HG03565 (cell line): ENCODE results near the gene OVOL1.

ENCODE experiments used
- ATAC-seq: cut with Tn5 transposase; IDR thresholded peaks from one replicate; pipeline ENCODE4 v1.9.1; 2021; ENCODE audit warnings: mild to moderate bottlenecking, moderate library complexity; ENCODE audit not compliant: unreplicated experiment

OVOL1 gene

DNA sequence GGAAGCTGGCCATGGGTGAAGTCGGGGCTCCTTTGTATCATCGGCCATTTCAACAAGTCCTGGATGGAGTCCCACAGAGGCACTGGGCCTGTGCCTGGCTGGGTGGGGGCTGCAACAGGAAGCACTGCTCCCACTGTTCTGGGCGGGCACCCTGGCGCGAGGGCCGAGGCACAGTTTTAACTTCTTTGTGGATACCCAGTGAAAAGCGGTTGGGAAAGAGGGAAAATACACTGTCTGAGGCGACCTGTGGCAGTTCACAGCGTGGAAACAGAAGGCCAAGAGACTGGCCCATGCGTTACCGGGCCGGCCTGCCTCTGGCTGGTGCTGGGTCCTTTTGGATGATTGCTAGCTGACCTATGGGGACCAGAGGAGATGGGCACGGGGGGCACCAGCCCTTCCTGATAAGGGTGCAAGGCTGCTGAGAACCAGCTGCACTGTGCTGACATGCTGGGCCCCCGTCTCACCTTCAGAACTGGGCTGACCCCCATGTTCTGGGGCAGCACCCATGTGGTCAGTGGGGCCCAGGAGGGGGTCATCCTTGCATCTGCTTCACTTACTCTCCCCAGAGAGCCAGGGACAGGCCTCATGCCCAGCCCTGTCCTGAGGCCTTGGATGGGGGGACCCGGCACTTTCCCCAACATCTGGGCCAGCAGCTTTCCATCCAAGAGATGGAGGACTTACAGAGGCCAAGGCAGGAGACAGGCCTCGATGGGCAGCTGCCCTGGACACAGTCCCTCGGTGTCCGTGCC is 4.2 kb downstream of the OVOL1 start:
- ATAC-seq: no peak

DNA sequence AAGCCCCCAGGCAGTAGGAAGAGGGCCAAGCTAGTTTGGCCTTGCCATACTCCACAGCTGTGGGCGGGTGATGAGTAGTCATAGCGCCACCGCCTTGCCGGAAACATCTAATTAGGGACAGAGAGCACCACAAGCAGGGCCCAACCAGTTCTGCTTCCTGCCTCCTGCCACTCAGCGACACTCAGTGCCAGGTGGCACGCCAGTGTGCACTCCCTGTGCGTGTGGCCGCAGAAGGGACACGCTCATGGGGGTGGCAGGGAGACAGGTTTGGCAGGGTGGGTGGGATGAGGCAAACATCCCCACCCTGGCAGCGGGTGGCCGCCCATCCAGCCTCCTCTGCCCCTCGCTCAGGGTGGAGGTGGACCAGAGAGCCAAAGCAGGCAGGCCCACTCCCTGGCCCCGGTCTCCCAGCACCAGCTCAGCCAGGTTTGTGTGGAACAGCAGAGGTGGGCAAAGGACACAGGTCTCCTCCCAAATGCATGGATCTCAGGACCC is 4.9 kb downstream of the OVOL1 start:
- no peak for ATAC-seq

DNA sequence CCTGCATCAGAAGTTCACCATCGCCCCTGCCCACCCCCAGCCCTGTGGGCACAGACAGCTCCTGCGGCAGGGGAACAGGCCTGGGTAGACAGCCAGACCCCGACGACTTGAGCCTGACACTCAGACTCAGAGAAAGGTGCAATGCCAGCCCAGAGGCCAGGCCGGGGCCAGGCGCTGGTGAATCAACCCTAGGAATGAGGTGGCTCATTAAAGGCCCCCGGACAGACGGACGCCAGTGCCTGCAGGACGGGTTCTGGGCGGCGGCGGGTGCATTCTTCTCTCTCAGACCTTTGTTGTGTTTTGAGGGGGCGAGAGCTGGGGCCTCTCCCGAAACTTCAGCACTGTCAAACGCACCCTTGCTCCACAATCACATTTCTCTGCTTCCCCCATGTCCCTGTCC is 5.6 kb downstream of the OVOL1 start:
- no peak for ATAC-seq

DNA sequence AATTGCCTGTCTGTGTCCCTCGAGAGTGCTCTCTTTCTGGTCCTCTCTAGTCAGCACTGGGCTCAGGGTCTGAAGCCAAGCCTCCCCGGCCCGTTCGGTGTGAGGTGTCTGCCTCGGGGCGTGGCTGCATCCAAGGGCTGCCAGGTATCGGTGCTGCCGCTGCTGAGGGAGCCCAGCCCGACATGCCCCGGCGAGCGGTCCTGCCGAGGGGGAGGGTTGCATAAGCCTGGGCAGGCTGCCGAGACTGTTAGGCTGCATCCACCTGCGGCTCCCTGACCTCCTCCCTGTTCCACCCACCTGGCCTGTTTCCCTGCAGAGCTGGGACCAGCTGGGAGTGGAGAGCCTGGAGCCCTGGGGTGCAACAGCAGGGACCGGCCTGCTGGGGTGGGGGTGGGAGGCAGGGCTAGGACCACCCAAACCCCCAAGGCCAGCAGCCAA is 6.3 kb downstream of the OVOL1 start:
- ATAC-seq: no peak

DNA sequence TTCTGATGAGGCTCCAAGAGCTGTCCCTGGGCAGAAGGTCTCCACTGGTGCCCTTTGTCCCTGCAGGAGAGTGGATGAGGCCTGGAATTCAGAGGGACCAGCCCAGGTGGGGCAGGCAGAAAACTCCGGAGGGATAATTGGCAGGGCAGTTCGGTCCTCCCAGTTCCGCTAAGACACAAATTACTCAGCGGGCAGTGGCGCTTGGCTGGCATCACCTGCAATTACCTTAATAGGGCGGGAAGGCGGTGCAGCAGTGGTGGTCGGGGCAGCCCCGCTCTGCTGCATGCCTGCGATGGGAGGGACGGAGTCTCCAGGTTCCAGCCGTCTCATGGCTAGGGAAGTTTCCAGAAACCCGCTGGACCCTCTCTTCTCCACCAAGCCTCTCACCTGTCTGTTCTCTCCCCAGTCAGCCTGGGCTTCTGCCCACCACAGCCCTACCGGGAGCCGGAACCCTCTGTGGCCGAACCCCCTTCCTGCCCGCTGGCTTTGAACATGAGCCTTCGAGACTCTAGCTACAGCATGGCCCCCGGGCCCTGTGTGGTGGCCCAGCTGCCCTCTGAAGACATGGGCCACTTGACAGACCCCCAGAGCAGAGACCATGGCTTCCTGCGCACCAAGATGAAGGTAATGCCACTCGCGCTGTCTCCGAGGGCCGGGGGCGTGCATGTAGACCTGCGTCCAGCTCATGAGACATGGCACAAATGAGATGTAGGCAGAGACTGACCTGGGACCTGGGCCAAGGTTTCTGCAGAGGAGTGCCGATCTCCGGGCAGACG is 7.0 kb downstream of the OVOL1 start:
- no peak for ATAC-seq

DNA sequence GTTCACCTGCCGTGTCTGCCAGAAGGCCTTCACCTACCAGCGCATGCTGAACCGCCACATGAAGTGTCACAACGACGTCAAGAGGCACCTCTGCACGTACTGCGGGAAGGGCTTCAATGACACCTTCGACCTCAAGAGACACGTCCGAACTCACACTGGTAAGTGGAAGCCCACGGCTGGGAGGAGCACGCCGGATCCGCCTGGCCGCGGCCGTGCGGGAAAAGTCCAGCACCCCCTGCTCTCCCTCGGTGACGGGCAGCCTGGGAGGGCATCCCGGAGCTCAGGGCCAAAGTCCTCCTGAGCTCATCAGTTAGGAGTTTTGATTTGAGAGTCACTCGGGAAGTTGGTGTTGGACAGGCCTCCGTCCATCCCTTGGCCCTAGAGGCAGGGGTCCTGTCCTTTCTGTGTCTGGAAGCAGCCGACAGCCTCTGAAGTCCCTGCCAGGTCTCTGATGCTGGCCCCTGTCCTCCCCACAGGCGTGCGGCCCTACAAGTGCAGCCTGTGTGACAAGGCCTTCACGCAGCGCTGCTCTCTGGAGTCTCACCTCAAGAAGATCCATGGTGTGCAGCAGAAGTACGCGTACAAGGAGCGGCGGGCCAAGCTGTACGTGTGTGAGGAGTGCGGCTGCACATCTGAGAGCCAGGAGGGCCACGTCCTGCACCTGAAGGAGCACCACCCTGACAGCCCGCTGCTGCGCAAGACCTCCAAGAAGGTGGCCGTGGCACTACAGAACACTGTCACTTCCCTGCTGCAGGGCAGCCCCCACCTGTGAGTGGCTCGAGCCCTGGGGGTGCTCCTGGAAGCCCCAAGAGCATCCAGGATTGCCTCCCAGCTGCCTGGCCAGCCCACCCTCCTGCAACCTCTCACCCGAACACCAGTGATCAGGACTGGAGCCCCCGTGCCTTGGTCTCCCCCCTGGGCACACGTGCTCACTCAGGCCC is 8.0 kb downstream of the OVOL1 start:
- no peak for ATAC-seq

- ATAC-seq: no peak
Measured at GRCh38 chr11:65796726-65797601, 10.1 kb downstream of the OVOL1 start.

DNA sequence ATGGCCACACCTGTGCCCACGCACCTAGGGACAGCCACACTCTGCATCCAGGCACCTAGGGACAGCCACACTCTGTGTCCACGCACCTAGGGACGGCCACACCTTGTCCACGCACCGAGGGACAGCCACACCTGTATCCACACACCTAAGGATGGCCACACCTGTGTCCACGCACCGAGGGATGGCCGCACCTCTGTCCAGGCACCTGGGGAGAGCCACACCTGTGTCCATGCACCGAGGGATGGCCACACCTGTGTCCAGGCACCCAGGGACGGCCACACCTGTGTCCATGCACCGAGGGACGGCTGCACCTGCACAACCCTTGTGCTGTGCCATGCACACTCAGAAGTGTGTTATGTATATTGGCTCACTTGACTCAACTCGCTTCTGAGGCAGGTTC is 10.8 kb downstream of the OVOL1 start:
- no peak for ATAC-seq

GRCh38 chr11:65798882-65799281 is 12.0 kb downstream of the OVOL1 start:
- no peak for ATAC-seq

DNA sequence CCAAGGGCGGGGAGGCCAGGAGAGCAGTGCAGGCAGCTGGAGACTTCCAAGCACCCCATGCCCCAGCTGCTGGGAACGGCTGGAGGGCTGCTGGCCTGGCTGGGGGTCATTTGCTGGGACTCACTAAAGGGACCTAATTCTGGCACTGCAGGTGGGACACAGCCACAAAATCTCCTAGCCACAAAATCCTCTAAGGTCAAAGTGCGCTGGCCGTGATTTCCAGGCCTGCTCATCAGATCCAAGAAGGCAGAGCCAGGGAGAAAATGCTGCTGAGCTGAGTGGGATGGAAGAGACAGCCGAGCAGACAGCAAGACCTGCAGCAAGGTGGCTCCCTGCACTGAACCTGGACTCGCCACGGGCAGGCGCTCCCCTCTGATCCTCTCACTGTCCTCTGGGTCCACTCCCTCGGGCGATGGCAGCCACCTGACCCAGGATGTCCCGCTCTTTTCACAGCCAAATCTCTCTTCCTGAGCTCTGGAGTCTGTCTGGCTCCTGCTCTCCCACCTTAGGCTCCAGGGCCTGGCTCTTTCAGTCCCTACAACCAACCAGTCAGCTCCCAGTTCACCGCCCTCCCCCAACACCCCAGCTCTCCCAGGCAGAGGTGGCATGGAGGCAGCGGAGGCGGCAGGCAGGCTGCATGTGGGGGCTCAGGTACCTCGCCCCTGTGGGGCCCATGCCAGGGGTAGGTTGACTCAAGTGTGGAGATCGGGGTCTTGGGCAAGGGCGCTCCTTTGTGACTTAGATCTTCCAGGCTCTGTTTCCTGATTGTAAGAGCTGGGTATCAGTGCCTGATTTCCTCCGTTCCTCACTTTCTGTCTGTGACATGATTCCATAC is 14.5 kb downstream of the OVOL1 start:
- ATAC-seq: no peak

DNA sequence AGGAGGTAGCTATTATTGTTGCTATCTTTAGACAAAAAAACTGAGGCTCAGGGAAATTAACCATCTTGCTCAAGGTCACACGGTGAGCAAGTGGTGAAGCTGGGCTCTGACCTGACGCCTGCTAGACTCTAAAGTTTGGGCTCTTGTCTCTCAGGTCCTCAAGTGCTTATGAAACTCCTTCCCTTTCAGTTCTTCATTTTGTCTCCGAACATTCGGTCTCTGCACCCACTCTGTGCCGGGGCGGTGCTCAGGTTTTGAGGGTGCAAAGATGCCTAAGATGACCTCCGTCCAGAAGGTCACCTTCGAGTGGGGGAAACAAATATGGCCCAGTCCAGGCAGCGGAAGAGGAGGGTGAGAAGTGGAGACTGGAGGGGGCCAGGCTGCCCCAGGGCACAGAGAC is 16.0 kb downstream of the OVOL1 start:
- ATAC-seq: peak; percentile 79

DNA sequence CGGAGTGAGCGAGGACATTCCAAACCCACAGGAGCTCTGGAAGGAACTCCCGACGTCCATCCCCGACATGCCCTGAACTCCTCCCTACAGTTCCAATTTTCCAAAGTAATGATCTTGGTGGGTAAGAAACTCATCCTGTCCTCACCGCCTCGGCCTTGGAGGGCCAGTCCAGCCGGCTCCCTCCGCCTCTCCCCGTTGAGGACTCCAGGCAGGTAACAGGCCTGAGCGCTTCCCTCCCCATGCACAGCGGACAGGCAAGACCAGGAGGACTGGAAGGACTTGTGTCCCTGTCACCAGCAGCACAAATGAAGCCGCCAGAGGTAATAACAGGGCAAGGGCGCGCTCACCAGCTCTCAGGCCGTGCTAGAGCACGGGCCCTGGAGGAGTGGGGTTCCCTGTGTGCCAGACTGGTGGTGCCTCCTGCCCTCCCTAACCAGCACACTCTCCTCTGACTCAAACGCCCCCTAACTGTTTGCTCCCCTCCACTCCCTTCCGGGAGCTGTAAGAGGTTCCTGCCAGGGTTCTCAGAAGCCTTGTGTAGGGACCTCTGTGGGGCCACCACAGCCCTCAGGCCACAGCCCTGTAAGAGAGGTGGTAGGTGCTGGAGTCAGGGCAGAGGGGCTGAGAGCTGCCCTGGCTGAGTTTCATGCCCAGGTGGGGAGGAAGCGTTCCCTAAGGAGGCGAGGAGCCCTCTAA is 17.1 kb downstream of the OVOL1 start:
- ATAC-seq: no peak

DNA sequence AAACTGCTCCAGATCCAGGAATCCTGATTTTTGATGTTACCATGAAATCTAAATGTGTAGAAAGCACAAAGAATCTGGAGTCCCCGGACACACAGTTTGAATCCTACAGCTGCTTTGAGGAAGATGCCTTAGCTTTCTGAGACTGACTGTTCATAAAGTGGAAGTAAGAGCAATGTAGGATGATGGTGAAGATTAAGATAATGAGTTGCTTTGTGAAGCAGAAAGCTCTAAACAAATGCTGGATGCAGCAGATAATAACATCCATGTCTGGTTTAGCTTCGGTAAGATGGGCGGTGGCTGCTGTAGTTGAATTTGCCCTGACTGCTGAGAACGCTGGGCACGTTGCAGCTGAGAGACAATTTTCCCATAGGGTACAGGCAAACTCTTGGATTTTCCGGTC is 20.1 kb downstream of the OVOL1 start:
- no peak for ATAC-seq

- ATAC-seq: no peak
Measured at GRCh38 chr11:65808744-65809341, 22.0 kb downstream of the OVOL1 start.

GRCh38 chr11:65809496-65809895 is 22.6 kb downstream of the OVOL1 start:
- no peak for ATAC-seq

DNA sequence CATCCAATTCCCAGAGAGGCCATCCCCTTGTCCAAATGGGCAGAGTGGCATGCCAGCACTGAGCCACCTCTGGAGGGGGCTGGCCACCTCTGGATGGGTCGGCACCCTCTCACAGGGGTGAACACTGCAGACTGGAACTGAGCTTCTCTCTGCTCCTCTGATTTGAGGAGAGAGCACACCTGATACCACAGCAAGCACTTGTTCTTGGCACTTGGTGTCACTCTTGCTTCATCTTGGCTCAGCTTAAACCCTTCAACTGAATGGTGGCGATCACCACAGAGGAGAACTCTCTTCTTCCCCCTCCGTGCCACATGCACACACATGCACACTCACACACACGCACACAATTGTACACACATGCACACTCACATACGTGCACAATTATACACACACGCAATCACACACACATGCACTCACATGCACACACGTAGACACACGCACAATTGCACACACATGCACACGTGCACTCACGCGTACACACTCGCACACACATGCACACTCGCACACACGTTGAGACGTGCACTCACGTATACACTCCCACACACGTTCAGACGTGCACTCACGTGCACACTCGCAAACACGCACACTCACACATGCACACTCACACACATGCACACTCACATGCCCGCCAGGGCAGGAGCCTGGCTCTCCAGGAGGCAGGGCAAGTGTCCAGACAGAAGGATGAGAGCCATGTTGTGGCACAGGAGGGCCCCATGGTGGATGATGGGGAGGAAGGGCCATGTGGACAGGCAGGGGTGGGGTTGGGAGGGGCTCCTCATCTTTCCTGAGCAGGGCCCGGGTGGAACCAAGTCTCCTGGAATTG is 23.4 kb downstream of the OVOL1 start:
- no peak for ATAC-seq

DNA sequence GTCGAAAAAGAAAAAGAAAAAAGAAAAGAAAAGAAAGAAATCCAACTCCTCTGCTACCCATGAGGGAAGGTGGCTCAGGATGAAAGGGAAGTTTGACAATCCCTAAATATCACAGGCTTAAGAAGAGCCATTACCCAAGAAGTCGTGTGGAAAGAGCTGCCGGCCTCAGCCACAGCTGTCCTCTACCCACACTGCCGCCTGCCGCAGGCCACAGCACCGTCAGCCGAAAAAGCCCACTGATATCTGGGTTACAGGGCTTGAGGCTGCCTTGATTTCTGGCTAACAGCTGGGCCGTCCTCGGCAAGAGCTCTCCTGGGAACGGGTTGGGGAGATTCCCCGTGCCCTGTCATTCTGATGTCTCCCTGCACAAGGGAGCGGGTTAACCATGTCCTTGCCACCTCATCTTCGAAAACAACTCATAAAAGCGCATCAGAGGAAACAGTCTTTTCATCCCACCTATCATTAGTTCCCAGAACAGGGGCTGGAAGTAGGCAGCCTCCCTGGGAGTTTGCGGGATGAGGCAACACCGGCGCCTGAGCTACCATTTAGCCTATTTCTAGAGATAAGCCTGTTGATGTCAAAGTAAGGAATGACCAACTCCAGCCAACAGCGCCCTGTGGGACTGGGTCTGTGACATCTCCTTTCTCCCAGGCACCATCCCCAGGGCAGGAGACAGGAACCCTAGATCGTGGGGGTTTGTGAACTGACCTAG is 25.1 kb downstream of the OVOL1 start:
- ATAC-seq: no peak
